T-cell (primary cell): Measurements from ENCODE around the gene SCN5A. TPM values are rescaled to one million over a fixed set of nuclear protein-coding genes. Genes with fewer than 3 reads are reported as not detected.

Source experiments
- ATAC-seq, 4 experiments: fragments of 200-7000 bp in 3 of 4; fragments of 150-1000 bp in 1 of 4; cut with Tn5 transposase; replicated peaks in 1 of 4; 1 replicate in 3 of 4; 2 replicates in 1 of 4; pipeline ENCODE4 v1.10.0; 2021; ENCODE audit warnings: moderate library complexity in 3 of 4, mild to moderate bottlenecking in 2 of 4, moderate number of reproducible peaks in 1 of 4
- CTCF ChIA-PET, 2 donors: fragments of 300-600 bp; sonication (Branson Sonifier 250); formaldehyde crosslinking; loops; one replicate each; lab custom pipeline; 2022; ENCODE audit warnings: antibody characterized with exemption in 2 of 2; lab: Charles Lee
- POLR2A ChIA-PET, 2 donors: fragments of 300-600 bp; sonication (Branson Sonifier 250); formaldehyde crosslinking; loops; one replicate each; lab custom pipeline; 2022; ENCODE audit warnings: antibody characterized with exemption in 2 of 2; lab: Charles Lee
- DNase-seq, 35 experiments: peaks; one replicate each; pipeline versions ENCODE4 v3.0.0 to v3.0.0-alpha.2; 2013 to 2023
- H3K27ac ChIP-seq: one replicate; pipeline ENCODE4 v1.5.1; 2013; ENCODE audit warnings: low read length
- H3K27me3 ChIP-seq, 2 experiments: replicated peaks in 1 of 2; 1 replicate in 1 of 2; 2 replicates in 1 of 2; pipeline versions ENCODE4 v1.6.1 to v1.7.0; 2013; ENCODE audit warnings: low read length in 1 of 2, mixed read lengths in 1 of 2; ENCODE audit not compliant: control insufficient read depth in 2 of 2, insufficient read depth in 2 of 2; ENCODE audit errors: extremely low read depth in 1 of 2
- H3K36me3 ChIP-seq, 2 donors: 1 replicate in 1 of 2; 2 replicates in 1 of 2; pipeline versions ENCODE4 v1.6.1 to v1.7.0; 2013; ENCODE audit warnings: low read length in 1 of 2; ENCODE audit not compliant: control insufficient read depth in 2 of 2, insufficient read depth in 1 of 2; ENCODE audit errors: extremely low read depth in 1 of 2
- H3K4me1 ChIP-seq, 2 experiments: 1 replicate in 1 of 2; 2 replicates in 1 of 2; pipeline versions ENCODE4 v1.6.1 to v1.7.0; 2013; ENCODE audit warnings: low read length in 2 of 2, mixed read lengths in 1 of 2; ENCODE audit not compliant: insufficient read depth in 2 of 2, control insufficient read depth in 1 of 2; ENCODE audit errors: extremely low read depth in 1 of 2
- H3K4me3 ChIP-seq, 2 donors: 1 replicate in 1 of 2; 2 replicates in 1 of 2; pipeline versions ENCODE4 v1.5.1 to v1.7.0; 2013; ENCODE audit warnings: mild to moderate bottlenecking in 2 of 2, low read length in 1 of 2, moderate library complexity in 1 of 2; ENCODE audit not compliant: control insufficient read depth in 1 of 2; ENCODE audit errors: extremely low read depth in 1 of 2
- H3K9me3 ChIP-seq: 2 replicates; pipeline ENCODE4 v1.7.0; 2013
- H3K27ac Mint-ChIP-seq, 2 donors: one replicate each; pipeline ENCODE4 v1.8.0; 2020 to 2021; ENCODE audit warnings: mild to moderate bottlenecking in 2 of 2, mixed read lengths in 2 of 2
- H3K27me3 Mint-ChIP-seq, 2 donors: one replicate each; pipeline ENCODE4 v1.8.0; 2021 to 2022; ENCODE audit warnings: mixed read lengths in 2 of 2
- H3K36me3 Mint-ChIP-seq: one replicate; pipeline ENCODE4 v1.8.0; 2021; ENCODE audit warnings: mixed read lengths
- H3K4me1 Mint-ChIP-seq, 3 donors: one replicate each; pipeline ENCODE4 v1.8.0; 2020 to 2022; ENCODE audit warnings: mixed read lengths in 3 of 3, mild to moderate bottlenecking in 1 of 3
- H3K4me3 Mint-ChIP-seq, 3 donors: one replicate each; pipeline ENCODE4 v1.8.0; 2020 to 2022; ENCODE audit warnings: mild to moderate bottlenecking in 3 of 3, mixed read lengths in 3 of 3, moderate library complexity in 3 of 3
- H3K9me3 Mint-ChIP-seq, 3 donors: one replicate each; pipeline ENCODE4 v1.8.0; 2020 to 2022; ENCODE audit warnings: mixed read lengths in 3 of 3
- WGBS: methylation state at CpG from one replicate; pipeline ENCODE4 v1.1.5; 2013; ENCODE audit warnings: missing lambda C conversion rate; ENCODE audit not compliant: insufficient coverage; 5-methylcytosine and 5-hydroxymethylcytosine counted together
- total RNA-seq, 35 experiments: library from RNA in 6 of 35; stranded (reverse) in 6 of 35; fragments of 120-200 nt in 1 of 35; gene quantifications; one replicate each; pipeline versions ENCODE4 v1.2.1 to v1.2.4 and lab custom pipeline; 2013 to 2026

SCN5A gene
- total RNA-seq, 5 donors from 2014 or later (not counting 1 experiment from before 2014, with no cell fraction given): 0.12 to 0.47 (median 0.23) TPM; not detected in 2

DNA sequence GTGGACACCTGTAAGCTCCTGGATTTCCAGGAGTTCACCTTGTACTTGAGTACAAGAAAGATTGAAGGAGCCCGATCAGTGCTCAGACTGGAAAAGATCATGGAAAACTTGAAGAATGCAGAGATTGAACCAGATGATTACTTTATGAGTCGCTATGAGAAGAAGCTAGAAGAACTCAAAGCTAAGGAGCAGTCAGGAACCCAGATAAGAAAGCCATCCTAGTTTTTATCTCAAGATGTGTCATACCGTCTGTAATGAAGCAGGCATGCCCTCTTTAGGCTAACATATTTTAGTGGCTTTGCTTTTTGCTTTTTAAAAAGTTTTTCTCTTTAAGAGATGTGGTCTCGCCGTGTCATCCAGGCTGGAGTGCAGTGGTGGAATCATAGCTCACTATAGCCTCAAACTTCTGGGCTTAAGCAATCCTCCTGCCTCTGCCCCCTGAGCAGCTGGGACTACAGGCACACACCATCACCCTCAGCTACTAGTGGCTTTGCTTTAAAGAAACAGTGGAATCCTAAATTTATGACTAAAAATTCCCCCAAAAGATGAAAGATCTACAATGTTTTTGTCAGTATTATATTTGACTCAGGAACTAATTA, 125.2 kb downstream of the SCN5A start:
- H3K4me1 Mint-ChIP-seq: peaks cover 24 to 31% (median 24%) of the 10 kb centered on the region in 3 donors
- ChIA-PET POLR2A (no interaction called here), CTCF (interaction anchor here (0.5 to 1.4 kb wide), 3 partner anchors 21 to 46 kb away, joined by 4 to 10 read pairs (median 5); partner anchors contain the start of gene EXOG (in 1 of the 2))
- peaks cover 3 to 44% of the 10 kb centered on the region in 2 donors for H3K36me3 ChIP-seq
- H3K4me3 ChIP-seq: no peak overlapping the region
- no peaks in the 10 kb centered on the region for H3K27me3 Mint-ChIP-seq
- H3K4me1 ChIP-seq: peaks cover 11 to 16% of the 10 kb centered on the region in 2 experiments
- H3K36me3 Mint-ChIP-seq: peaks cover 40% of the 10 kb centered on the region
- no peak overlapping the region for H3K27ac Mint-ChIP-seq
- no peak overlapping the region for H3K4me3 Mint-ChIP-seq
- no peak overlapping the region for H3K27ac ChIP-seq
- H3K9me3 ChIP-seq: no peaks in the 10 kb centered on the region
- ATAC-seq (no peak), DNase-seq (no peak)
- 98% methylated on average over 5 of the region's 5 CpGs for whole genome bisulfite sequencing
- H3K9me3 Mint-ChIP-seq: no peaks in the 10 kb centered on the region
- H3K27me3 ChIP-seq: no peaks in the 10 kb centered on the region

- Mint-ChIP-seq H3K27ac (no peak overlapping the region), H3K4me1 (peaks cover 35 to 39% (median 36%) of the 10 kb centered on the region in 3 donors), H3K36me3 (peaks cover 32% of the 10 kb centered on the region), H3K4me3 (no peak overlapping the region), H3K9me3 (no peaks in the 10 kb centered on the region), H3K27me3 (no peaks in the 10 kb centered on the region)
- H3K27me3 ChIP-seq: no peaks in the 10 kb centered on the region
- no peak overlapping the region for H3K4me3 ChIP-seq
- no peak overlapping the region for H3K27ac ChIP-seq
- WGBS: 94% methylated on average over 2 of the region's 6 CpGs
- no peak for DNase-seq
- CTCF ChIA-PET: interaction anchor here (0.6 to 4.4 kb wide), 20 partner anchors 8 to 770 kb away, joined by 3 to 31 read pairs (median 4); partner anchors contain the start of gene EXOG (in 1 of the 2)
- POLR2A ChIA-PET: interaction anchor here in 1 of 2 donors (0.6 kb wide), 1 partner anchor 453 kb away, joined by 3 read pairs; no protein-coding TSS in a partner anchor
- no peaks in the 10 kb centered on the region for H3K9me3 ChIP-seq
- peaks cover 11 to 23% of the 10 kb centered on the region in 2 experiments for H3K4me1 ChIP-seq
- ATAC-seq: no peak
- peaks cover 3 to 35% of the 10 kb centered on the region in 2 donors for H3K36me3 ChIP-seq
Measured at GRCh38 chr3:38522002-38522401, 127.5 kb downstream of the SCN5A start.

DNA sequence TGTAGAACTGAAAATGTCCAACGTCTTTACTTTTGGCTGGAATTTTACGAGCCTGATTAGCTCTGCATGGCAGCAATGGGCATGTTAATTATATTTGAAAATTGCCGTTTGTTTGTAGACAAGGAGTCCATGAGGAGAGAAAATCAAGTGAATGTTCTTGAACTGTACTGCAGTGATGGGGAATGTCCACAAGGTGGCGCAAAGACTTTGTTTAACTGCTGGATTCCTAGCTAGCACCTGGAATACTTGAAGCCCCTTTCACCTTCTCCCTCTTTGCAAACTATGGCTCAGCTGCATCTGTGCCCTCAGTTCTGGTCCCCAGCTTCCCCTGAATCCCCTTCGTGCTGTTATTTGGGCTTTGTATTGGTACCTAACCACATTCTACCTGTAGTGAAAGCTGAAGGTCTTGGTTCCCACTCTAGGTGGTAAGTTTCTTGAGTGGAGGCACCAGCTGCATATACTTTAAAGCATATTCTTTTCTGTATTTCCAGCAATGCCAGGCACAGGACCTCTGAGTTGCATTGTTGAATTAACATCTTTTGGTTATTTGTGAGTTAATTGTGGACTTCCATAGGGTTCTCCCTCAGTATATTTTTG, 128.0 kb downstream of the SCN5A start:
- ChIA-PET CTCF (interaction anchor here (0.6 to 4.4 kb wide), 24 partner anchors 8 to 770 kb away, joined by 3 to 31 read pairs (median 4); partner anchors contain the start of gene EXOG (in 2 of the 2)), POLR2A (no interaction called here)
- DNase-seq: peak; percentile 19 to 82 (median 48)
- no peaks in the 10 kb centered on the region for H3K9me3 ChIP-seq
- peaks cover 11 to 23% of the 10 kb centered on the region in 2 experiments for H3K4me1 ChIP-seq
- H3K27ac ChIP-seq: no peak overlapping the region
- Mint-ChIP-seq H3K27ac (peak overlapping the region in 1 of 2 donors; percentile 76), H3K4me1 (peaks cover 35 to 39% (median 36%) of the 10 kb centered on the region in 3 donors), H3K36me3 (peaks cover 33% of the 10 kb centered on the region), H3K4me3 (no peak overlapping the region), H3K27me3 (no peaks in the 10 kb centered on the region), H3K9me3 (no peaks in the 10 kb centered on the region)
- H3K36me3 ChIP-seq: peaks cover 3 to 31% of the 10 kb centered on the region in 2 donors
- H3K27me3 ChIP-seq: no peaks in the 10 kb centered on the region
- ATAC-seq: peak in 2 of 4 experiments; percentile 42 to 61
- H3K4me3 ChIP-seq: no peak overlapping the region
- 12% methylated on average over 3 of the region's 5 CpGs for WGBS

DNA sequence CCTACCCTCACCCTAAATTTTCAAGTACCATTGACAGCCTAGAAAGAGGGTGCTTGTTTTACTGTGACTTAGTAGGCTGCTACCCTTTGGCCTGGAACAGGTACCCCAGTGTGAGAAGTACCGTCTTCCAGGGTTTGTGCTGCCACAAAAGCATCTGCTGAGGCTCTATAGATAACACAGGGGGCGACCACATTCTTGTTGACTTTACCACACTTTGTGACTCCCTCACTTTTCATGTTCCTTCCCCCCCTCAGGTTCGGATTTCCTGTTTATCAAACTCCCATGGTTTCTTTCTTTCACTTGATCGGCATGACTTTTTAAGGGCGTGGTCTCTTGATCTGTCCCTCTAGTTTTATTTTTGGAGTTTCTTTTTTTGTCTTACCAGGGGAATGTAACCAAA, 129.8 kb downstream of the SCN5A start:
- no peaks in the 10 kb centered on the region for H3K9me3 Mint-ChIP-seq
- Histone ChIP-seq H3K4me1 (peaks cover 11 to 23% of the 10 kb centered on the region in 2 experiments), H3K27ac (peak overlapping the region; percentile 51), H3K4me3 (no peak overlapping the region), H3K27me3 (no peaks in the 10 kb centered on the region), H3K36me3 (peaks cover 3 to 22% of the 10 kb centered on the region in 2 donors), H3K9me3 (no peaks in the 10 kb centered on the region)
- H3K36me3 Mint-ChIP-seq: peaks cover 23% of the 10 kb centered on the region
- peak overlapping the region; percentile 93 for H3K27ac Mint-ChIP-seq
- H3K27me3 Mint-ChIP-seq: no peaks in the 10 kb centered on the region
- H3K4me1 Mint-ChIP-seq: peaks cover 35 to 39% (median 36%) of the 10 kb centered on the region in 3 donors
- peak overlapping the region; percentile 46 to 63 (median 53) for H3K4me3 Mint-ChIP-seq
- ATAC-seq: peak; percentile 88 to 95 (median 92)
- ChIA-PET CTCF (interaction anchor here in 1 of 2 donors (0.9 to 4.4 kb wide), 6 partner anchors 9 to 480 kb away, joined by 3 to 31 read pairs (median 16); partner anchors contain the start of gene EXOG), POLR2A (no interaction called here)
- WGBS: 0% methylated on average over 1 of the region's 5 CpGs
- DNase-seq: peak in 28 of 35 experiments; percentile 4 to 65 (median 37)

DNA sequence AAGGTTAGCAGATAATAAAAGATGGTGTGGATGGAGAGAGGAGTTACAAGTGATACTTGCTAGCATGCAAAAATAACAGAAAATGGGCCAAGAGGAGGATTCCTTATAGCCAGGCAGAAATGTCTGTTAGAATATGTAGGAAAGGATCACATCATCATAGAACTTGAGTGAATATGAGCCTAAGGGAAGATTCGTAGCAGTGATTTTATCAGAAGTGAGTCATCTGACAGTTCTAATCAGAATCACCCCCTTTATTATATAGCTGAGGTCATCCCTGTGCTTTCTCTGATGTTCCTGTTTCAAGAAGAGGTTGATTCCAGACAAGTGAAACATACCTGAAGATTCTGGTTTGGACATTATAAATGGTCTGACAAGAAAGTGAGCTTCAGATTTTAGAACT, 130.5 kb downstream of the SCN5A start:
- no peaks in the 10 kb centered on the region for H3K9me3 Mint-ChIP-seq
- H3K27ac ChIP-seq: peak overlapping the region; percentile 51
- H3K36me3 ChIP-seq: peaks cover 0 to 21% of the 10 kb centered on the region in 2 donors
- WGBS: no CpG with 5 or more reads among the region's 1 CpG
- no peak overlapping the region for H3K4me3 ChIP-seq
- DNase-seq (no peak), ATAC-seq (no peak)
- H3K27me3 Mint-ChIP-seq: no peaks in the 10 kb centered on the region
- POLR2A ChIA-PET: interaction anchor here in 1 of 2 donors (0.5 to 0.6 kb wide), 2 partner anchors 16 to 22 kb away, joined by 3 to 11 read pairs; no protein-coding TSS in a partner anchor
- peaks cover 35 to 39% (median 36%) of the 10 kb centered on the region in 3 donors for H3K4me1 Mint-ChIP-seq
- no peaks in the 10 kb centered on the region for H3K27me3 ChIP-seq
- peaks cover 21% of the 10 kb centered on the region for H3K36me3 Mint-ChIP-seq
- CTCF ChIA-PET: interaction anchor here (0.7 to 4.4 kb wide), 4 partner anchors 23 to 511 kb away, joined by 3 to 31 read pairs (median 3); partner anchors contain the start of gene EXOG (in 1 of the 2)
- peak overlapping the region in 1 of 3 donors; percentile 46 for H3K4me3 Mint-ChIP-seq
- H3K9me3 ChIP-seq: no peaks in the 10 kb centered on the region
- H3K4me1 ChIP-seq: peaks cover 11 to 23% of the 10 kb centered on the region in 2 experiments
- H3K27ac Mint-ChIP-seq: peak overlapping the region; percentile 93

DNA sequence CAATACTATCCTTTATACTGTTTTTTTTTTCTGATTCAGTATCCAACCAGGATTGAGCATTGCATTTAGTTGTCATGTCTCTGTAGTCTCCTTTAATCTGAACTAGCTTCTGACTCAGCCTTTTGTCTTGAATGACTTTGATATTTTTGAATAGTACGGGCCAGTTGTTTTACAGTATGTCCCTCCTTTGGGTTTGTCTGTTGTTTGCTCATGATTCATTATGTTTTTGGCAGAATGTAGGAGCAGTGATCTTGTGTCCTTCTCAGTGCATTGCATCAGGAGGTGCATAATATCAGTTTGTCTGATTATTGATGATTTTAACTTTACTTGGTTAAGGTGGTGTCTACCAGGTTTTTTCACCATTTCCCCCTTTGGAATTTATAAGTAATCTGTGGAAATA, 132.8 kb downstream of the SCN5A start:
- CTCF ChIA-PET: interaction anchor here in 1 of 2 donors (0.6 kb wide), 1 partner anchor 74 kb away, joined by 3 read pairs; no protein-coding TSS in a partner anchor
- Histone ChIP-seq H3K9me3 (no peaks in the 10 kb centered on the region), H3K27ac (no peak overlapping the region), H3K27me3 (no peaks in the 10 kb centered on the region), H3K4me1 (peaks cover 11 to 23% of the 10 kb centered on the region in 2 experiments), H3K36me3 (peaks cover 0 to 20% of the 10 kb centered on the region in 2 donors), H3K4me3 (no peak overlapping the region)
- no peaks in the 10 kb centered on the region for H3K27me3 Mint-ChIP-seq
- no peak for ATAC-seq
- peak overlapping the region in 1 of 2 donors; percentile 5 for H3K27ac Mint-ChIP-seq
- no peak for DNase-seq
- POLR2A ChIA-PET: interaction anchor here in 1 of 2 donors (0.6 kb wide), 1 partner anchor 20 kb away, joined by 3 read pairs; no protein-coding TSS in a partner anchor
- peaks cover 35 to 38% (median 35%) of the 10 kb centered on the region in 3 donors for H3K4me1 Mint-ChIP-seq
- WGBS: 0% methylated on average over 1 of the region's 1 CpG
- no peak overlapping the region for H3K4me3 Mint-ChIP-seq
- no peaks in the 10 kb centered on the region for H3K9me3 Mint-ChIP-seq
- peaks cover 24% of the 10 kb centered on the region for H3K36me3 Mint-ChIP-seq
